ENCODE results near the gene RNF175.
"Not testable (repeated sequence)": the region's sequence is repeated elsewhere in the genome, so short reads cannot be mapped to it uniquely, and the experiment has no call there.

The RNF175 gene

DNA sequence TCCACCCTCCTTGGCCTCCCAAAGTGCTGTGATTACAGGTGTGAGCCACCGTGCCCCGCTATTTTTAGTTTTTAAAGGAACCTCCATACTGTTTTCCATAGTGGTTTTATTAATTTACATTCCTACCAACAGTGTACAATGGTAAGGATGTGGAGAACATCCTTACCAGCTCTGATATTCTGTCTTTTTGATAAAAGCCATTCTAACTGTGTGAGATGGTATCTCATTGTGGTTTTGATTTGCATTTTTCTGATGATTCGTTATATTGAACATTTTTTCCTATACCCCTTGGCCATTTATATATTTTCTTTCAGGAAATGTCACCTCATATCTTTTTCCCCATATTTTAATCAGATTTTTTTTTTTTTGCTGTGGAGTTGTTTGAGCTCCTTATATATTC, 90.0 kb downstream of the RNF175 start:
- no peak for DNase-seq

DNA sequence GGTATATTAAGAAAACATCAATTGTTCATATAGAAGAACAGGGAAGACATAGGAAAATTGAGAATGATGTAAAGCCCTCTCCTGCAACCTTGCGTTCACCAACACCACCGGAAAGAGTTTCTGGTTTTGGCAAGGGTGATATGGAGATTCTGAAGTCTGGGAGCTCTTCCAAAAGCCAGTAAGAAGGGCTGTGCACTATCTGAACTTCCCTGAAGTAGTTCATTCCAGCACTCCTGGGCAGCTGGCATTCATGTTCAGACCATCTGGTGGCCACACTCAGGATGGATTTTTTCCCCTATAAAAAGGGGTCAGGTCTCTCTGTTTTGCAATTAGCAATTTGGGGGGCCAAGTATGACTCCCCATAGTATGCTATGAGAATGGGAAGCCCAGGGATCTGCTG, 91.2 kb downstream of the RNF175 start:
- DNase-seq, result no peak

DNA sequence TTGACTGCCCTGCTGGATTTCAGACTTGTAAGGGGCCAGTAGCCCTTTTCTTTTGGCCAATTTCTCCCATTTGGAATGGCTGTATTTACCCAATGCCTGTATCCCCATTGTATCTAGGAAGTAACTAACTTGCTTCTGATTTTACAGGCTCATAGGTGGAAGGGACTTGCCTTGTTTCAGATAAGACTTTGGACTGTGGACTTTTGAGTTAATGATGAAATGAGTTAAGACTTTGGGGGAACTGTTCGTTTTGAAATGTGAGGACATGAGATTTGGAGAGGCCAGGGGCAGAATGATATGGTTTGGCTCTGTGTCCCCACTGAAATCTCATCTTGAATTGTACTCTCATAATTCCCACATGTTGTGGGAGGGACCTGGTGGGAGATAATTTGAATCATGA, 93.3 kb downstream of the RNF175 start:
- not testable (repeated sequence) for DNase-seq

- DNase-seq, result no peak
These were observed 96.2 kb downstream of the RNF175 start for GRCh38 chr4:153663667-153664066.

GRCh38 chr4:153661908-153662307, 97.9 kb downstream of the RNF175 start:
- no peak for DNase-seq

DNA sequence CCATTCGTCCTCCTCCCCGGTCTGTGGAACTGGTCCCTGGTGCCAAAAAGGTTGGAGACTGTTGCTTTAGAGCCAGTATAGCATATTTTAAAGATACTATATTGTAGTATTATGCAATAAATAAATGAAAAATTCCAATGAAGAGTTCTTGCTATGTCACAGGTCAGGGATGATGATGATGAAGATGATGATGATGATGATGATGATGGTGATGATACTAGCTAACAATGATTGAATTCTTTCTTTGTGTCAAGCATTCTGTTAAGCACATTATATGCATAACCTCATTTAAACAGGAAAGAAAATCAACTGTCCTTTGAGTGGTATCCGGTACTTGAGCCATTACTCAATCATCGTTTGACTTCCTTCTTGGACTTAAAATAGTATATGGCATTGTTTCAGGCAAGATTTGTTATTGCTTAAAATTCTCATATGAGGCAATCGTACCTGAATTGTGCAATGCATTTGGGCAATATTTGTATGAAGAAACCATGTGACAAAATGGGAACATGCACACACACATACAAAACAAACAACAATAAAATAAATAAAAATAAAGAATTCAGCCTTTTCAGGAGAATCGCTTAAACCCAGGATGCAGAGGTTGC, 98.5 kb downstream of the RNF175 start:
- peak in 1 of 2 donors; percentile 25 for DNase-seq

Measured in CD4-positive, alpha-beta T cell treated with Interleukin-4 for 1 hour (primary cell).